Nephron progenitor cell (in vitro differentiated cells): Measurements from ENCODE around the gene KRT27.
A peak's percentile ranks its signal among the peaks of the same experiment; 100 is the strongest.

Experiments used
- DNase-seq: peaks from one replicate; pipeline ENCODE4 v3.0.0; 2021
- H3K27ac Mint-ChIP-seq: 2 replicates; pipeline ENCODE4 v1.8.0; 2021; ENCODE audit warnings: mild to moderate bottlenecking, moderate library complexity, mixed read lengths
- H3K27me3 Mint-ChIP-seq: 2 replicates; pipeline ENCODE4 v1.8.0; 2021; ENCODE audit warnings: mild to moderate bottlenecking, low read depth, mixed read lengths; ENCODE audit not compliant: poor library complexity
- H3K36me3 Mint-ChIP-seq: 2 replicates; pipeline ENCODE4 v1.8.0; 2021; ENCODE audit warnings: low read depth, mixed read lengths
- H3K4me1 Mint-ChIP-seq: 2 replicates; pipeline ENCODE4 v1.8.0; 2021; ENCODE audit warnings: mixed read lengths
- H3K4me3 Mint-ChIP-seq: 2 replicates; pipeline ENCODE4 v1.8.0; 2021; ENCODE audit warnings: mild to moderate bottlenecking, moderate library complexity, mixed read lengths
- H3K9me3 Mint-ChIP-seq: 2 replicates; pipeline ENCODE4 v1.8.0; 2021; ENCODE audit warnings: mild to moderate bottlenecking, moderate library complexity, mixed read lengths
- CTCF ChIP-seq: fragments of 200-600 bp; sonication (generic); IDR thresholded peaks from 2 replicates; pipeline ENCODE4 v1.5.0; 2021; ENCODE audit warnings: antibody characterized with exemption

KRT27 gene

GRCh38 chr17:40793832-40794231 lies 11.5 kb upstream of the KRT27 start:
- H3K27ac Mint-ChIP-seq: no peak overlapping the region
- H3K4me1 Mint-ChIP-seq: peaks cover 2% of the 10 kb centered on the region
- H3K4me3 Mint-ChIP-seq: no peak overlapping the region
- H3K36me3 Mint-ChIP-seq: no peaks in the 10 kb centered on the region
- TF ChIP-seq CTCF: no peak
- H3K27me3 Mint-ChIP-seq: peaks cover 34% of the 10 kb centered on the region
- DNase-seq: no peak
- H3K9me3 Mint-ChIP-seq: no peaks in the 10 kb centered on the region

GRCh38 chr17:40791787-40792436 lies 9.6 kb upstream of the KRT27 start:
- Mint-ChIP-seq H3K4me3 (no peak overlapping the region), H3K27me3 (peaks cover 25% of the 10 kb centered on the region)
- no peak for DNase-seq

GRCh38 chr17:40791111-40791510 lies 8.8 kb upstream of the KRT27 start:
- H3K4me1 Mint-ChIP-seq: peaks cover 5% of the 10 kb centered on the region
- no peaks in the 10 kb centered on the region for H3K36me3 Mint-ChIP-seq
- DNase-seq: no peak
- no peak overlapping the region for H3K27ac Mint-ChIP-seq
- TF ChIP-seq CTCF: no peak
- no peaks in the 10 kb centered on the region for H3K9me3 Mint-ChIP-seq
- no peak overlapping the region for H3K4me3 Mint-ChIP-seq
- H3K27me3 Mint-ChIP-seq: peaks cover 19% of the 10 kb centered on the region

More at GRCh38 chr17:40791787-40792436, 9.6 kb upstream of the KRT27 start:
- Mint-ChIP-seq H3K4me1 (peaks cover 5% of the 10 kb centered on the region), H3K9me3 (no peaks in the 10 kb centered on the region), H3K27ac (no peak overlapping the region), H3K36me3 (no peaks in the 10 kb centered on the region)
- peak; percentile 66 for TF ChIP-seq CTCF

- Mint-ChIP-seq H3K4me3 (no peak overlapping the region), H3K9me3 (no peaks in the 10 kb centered on the region), H3K27ac (no peak overlapping the region), H3K27me3 (peaks cover 26% of the 10 kb centered on the region), H3K36me3 (no peaks in the 10 kb centered on the region), H3K4me1 (peaks cover 7% of the 10 kb centered on the region)
- TF ChIP-seq CTCF: no peak
- no peak for DNase-seq
Measured at GRCh38 chr17:40779181-40779909, 3.0 kb downstream of the KRT27 start.

- Mint-ChIP-seq H3K9me3 (no peaks in the 10 kb centered on the region), H3K4me3 (no peak overlapping the region), H3K27ac (no peak overlapping the region), H3K36me3 (no peaks in the 10 kb centered on the region), H3K27me3 (peaks cover 22% of the 10 kb centered on the region), H3K4me1 (peaks cover 7% of the 10 kb centered on the region)
- TF ChIP-seq CTCF: no peak
- no peak for DNase-seq
Measured at GRCh38 chr17:40778461-40778860, 3.9 kb downstream of the KRT27 start.

GRCh38 chr17:40777971-40778370 lies 4.4 kb downstream of the KRT27 start:
- DNase-seq: no peak
- Mint-ChIP-seq H3K4me1 (peaks cover 7% of the 10 kb centered on the region), H3K27me3 (peaks cover 22% of the 10 kb centered on the region), H3K4me3 (no peak overlapping the region), H3K36me3 (no peaks in the 10 kb centered on the region), H3K9me3 (no peaks in the 10 kb centered on the region), H3K27ac (no peak overlapping the region)
- no peak for TF ChIP-seq CTCF
